K562 (cell line): ENCODE data around the gene QKI. TPM values are rescaled to one million over a fixed set of nuclear protein-coding genes. Genes with fewer than 3 reads are reported as not detected.

ENCODE experiments used
- CBX1 ChIP-seq: sonication (generic); IDR thresholded peaks from 2 replicates; pipeline ENCODE4 v1.6.1; 2016; ENCODE audit warnings: antibody characterized with exemption, low read depth, mild to moderate bottlenecking
- CBX8 ChIP-seq: fragments of 200-600 bp; sonication (generic); IDR thresholded peaks from 2 replicates; pipeline ENCODE4 v1.6.1; 2012; ENCODE audit warnings: borderline replicate concordance, mixed run types, low read depth, mild to moderate bottlenecking, moderate library complexity, mixed read lengths, low read length, control low read depth, inconsistent platforms; ENCODE audit not compliant: poor library complexity, severe bottlenecking; ENCODE audit errors: extremely low read depth
- NEUROD1 ChIP-seq: fragments of 150-350 bp; IDR thresholded peaks from 2 replicates; pipeline ENCODE4 v1.6.1; 2014; ENCODE audit warnings: borderline replicate concordance, low read length, low read depth; ENCODE audit not compliant: partially characterized antibody
- NUFIP1 ChIP-seq: fragments of 450-650 bp; IDR thresholded peaks from 2 replicates; pipeline ENCODE4 v1.6.1; 2018; ENCODE audit not compliant: partially characterized antibody
- PTTG1 ChIP-seq: fragments of 450-650 bp; IDR thresholded peaks from 2 replicates; pipeline ENCODE4 v1.6.1; 2016; ENCODE audit warnings: low read depth, mild to moderate bottlenecking, missing genetic modification characterization, missing compliant biosample characterization
- TAF1 ChIP-seq: IDR thresholded peaks from 2 replicates; pipeline ENCODE4 v1.6.1; 2011; ENCODE audit warnings: mild to moderate bottlenecking, low read length, moderate library complexity; ENCODE audit not compliant: insufficient read depth, control insufficient read depth, severe bottlenecking; ENCODE audit errors: extremely low read depth
- YBX1 ChIP-seq: fragments of 450-650 bp; IDR thresholded peaks from 2 replicates; pipeline ENCODE4 v1.7.1; 2016; ENCODE audit warnings: mild to moderate bottlenecking
- ZFX ChIP-seq: sonication (generic); formaldehyde crosslinking; IDR thresholded peaks from 2 replicates; pipeline ENCODE4 v1.8.0; 2022; ENCODE audit warnings: mild to moderate bottlenecking, missing genetic modification reagents, moderate library complexity
- ZNF699 ChIP-seq: fragments of 250-450 bp; sonication (Bioruptor Pico); IDR thresholded peaks from 2 replicates; pipeline ENCODE4 v1.8.0; 2021; ENCODE audit warnings: mild to moderate bottlenecking, moderate library complexity; ENCODE audit not compliant: insufficient replicate concordance
- polyA plus RNA-seq, 8 experiments: library from polyadenylated mRNA; depleted of rRNA in 4 of 8; stranded (reverse) in 5 of 8; unstranded in 3 of 8; fragments of >200 nt; fragmentation: Nextera tagmentation in 2 of 8; fragmentation: Illumina TruSeq in 1 of 8; extraction: Ambion mirVana in 2 of 8; extraction: Trizol in 1 of 8; gene quantifications; 2 replicates each; pipeline versions ENCODE4 v1.2.1 to v1.2.3, GENCODE V29; 2011 to 2014; ENCODE audit warnings: inconsistent platforms in 1 of 8, missing spikeins in 1 of 8
- total RNA-seq, 7 experiments: library from RNA; depleted of rRNA in 6 of 7; stranded (reverse); fragments of >200 nt in 6 of 7; fragmentation: Illumina TruSeq in 2 of 7; extraction: Trizol in 2 of 7; gene quantifications; 2 replicates each; pipeline versions ENCODE4 v1.2.1 to v1.2.3, GENCODE V29; 2011 to 2021; ENCODE audit warnings: low replicate concordance in 1 of 7
- TF ChIP-seq, protein P1 (sequence below): sonication (generic); formaldehyde crosslinking; IDR thresholded peaks from 2 replicates; pipeline ENCODE4 v1.8.0; 2022; ENCODE audit warnings: mild to moderate bottlenecking, missing genetic modification reagents
- TF ChIP-seq, protein P2 (sequence below): fragments of 200-800 bp; sonication (Bioruptor generic); IDR thresholded peaks from 2 replicates; pipeline ENCODE4 v1.6.1; 2017; ENCODE audit warnings: missing genetic modification characterization, missing compliant biosample characterization
- TF ChIP-seq, protein P3 (sequence below): sonication (generic); formaldehyde crosslinking; IDR thresholded peaks from 2 replicates; pipeline ENCODE4 v1.8.0; 2022; ENCODE audit warnings: mild to moderate bottlenecking, missing genetic modification reagents
- TF ChIP-seq, protein P4 (sequence below): fragments of 250-450 bp; sonication (Bioruptor Pico); IDR thresholded peaks from 2 replicates; pipeline ENCODE4 v1.4.0; 2020; ENCODE audit warnings: mild to moderate bottlenecking, moderate library complexity
- TF ChIP-seq, protein P5 (sequence below): sonication (generic); formaldehyde crosslinking; IDR thresholded peaks from 2 replicates; pipeline ENCODE4 v1.4.0; 2020; ENCODE audit warnings: mild to moderate bottlenecking, missing genetic modification reagents

The QKI gene
- total and polyA plus RNA-seq, 9 of the 15 experiments (the other 6 are each of a cell fraction or from before 2014, with no cell fraction given), result 20.4 to 215 (median 123) TPM

DNA sequence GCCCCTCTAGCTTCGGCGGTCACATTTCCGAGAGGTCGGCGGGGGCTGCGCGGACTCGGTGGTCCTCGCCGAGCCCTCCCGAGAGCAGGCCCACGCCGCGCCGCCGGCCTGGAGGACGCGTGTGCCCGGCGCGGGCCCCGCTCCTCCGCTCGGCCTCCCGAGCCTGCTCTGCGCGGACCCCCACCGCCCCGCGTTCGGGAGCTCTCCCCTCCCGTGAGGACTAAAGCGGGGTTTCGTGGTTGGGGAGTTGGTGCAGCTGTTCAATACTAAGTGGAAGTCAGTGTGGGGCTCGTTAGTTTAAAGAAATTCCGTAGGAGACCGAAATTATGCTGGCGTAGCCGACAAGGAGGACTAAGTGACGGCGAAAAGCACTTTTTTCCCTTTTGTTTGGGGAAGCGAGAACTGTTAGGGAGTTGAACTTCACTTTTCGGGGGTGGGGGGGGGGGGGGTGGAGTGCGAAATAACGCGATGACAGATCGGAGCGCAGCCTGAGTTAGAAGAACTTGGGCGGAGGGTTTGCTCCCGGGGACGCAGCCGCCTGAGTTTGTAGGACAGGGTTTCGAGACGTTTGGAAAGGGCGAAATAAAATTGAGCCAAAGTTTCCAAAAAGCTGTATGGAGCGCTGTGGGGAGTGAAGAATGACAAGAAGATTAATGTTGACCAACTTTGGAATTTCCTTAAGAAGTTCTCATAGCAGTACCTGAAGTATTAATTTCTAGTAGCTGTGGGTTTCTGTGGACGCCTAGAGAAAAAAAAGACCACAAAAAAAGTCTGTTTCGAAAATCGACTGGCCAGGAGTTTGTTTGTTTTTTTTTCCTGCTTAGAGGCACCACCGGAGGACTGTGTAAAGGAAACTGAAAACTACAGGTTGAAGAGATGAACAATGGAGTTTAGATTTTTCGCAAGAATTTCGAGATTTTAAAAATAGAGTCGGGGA, 1.4 kb downstream of the QKI start (continued):
- TF ChIP-seq, protein P1, sequence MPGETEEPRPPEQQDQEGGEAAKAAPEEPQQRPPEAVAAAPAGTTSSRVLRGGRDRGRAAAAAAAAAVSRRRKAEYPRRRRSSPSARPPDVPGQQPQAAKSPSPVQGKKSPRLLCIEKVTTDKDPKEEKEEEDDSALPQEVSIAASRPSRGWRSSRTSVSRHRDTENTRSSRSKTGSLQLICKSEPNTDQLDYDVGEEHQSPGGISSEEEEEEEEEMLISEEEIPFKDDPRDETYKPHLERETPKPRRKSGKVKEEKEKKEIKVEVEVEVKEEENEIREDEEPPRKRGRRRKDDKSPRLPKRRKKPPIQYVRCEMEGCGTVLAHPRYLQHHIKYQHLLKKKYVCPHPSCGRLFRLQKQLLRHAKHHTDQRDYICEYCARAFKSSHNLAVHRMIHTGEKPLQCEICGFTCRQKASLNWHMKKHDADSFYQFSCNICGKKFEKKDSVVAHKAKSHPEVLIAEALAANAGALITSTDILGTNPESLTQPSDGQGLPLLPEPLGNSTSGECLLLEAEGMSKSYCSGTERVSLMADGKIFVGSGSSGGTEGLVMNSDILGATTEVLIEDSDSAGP (CRISPR knock-in tag), result no peak; the same call in 1 of the 2 replicates
- TF ChIP-seq ZNF699 (CRISPR knock-in tag) (no peak), TAF1 (peak; percentile 29), NEUROD1 (peak; percentile 13), ZFX (CRISPR knock-in tag) (peak; percentile 82), CBX1 (peak; percentile 36; the same call in 1 of the 2 replicates), CBX8 (no peak), YBX1 (no peak), PTTG1 (tag) (no peak), NUFIP1 (no peak)
- TF ChIP-seq, protein P2, sequence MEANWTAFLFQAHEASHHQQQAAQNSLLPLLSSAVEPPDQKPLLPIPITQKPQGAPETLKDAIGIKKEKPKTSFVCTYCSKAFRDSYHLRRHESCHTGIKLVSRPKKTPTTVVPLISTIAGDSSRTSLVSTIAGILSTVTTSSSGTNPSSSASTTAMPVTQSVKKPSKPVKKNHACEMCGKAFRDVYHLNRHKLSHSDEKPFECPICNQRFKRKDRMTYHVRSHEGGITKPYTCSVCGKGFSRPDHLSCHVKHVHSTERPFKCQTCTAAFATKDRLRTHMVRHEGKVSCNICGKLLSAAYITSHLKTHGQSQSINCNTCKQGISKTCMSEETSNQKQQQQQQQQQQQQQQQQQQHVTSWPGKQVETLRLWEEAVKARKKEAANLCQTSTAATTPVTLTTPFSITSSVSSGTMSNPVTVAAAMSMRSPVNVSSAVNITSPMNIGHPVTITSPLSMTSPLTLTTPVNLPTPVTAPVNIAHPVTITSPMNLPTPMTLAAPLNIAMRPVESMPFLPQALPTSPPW (CRISPR knock-in tag), result peak; percentile 79
- TF ChIP-seq, protein P3, sequence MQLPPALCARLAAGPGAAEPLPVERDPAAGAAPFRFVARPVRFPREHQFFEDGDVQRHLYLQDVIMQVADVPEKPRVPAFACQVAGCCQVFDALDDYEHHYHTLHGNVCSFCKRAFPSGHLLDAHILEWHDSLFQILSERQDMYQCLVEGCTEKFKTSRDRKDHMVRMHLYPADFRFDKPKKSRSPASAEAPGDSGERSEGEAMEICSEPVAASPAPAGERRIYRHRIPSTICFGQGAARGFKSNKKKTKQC (CRISPR knock-in tag), result no peak
- TF ChIP-seq, protein P4, sequence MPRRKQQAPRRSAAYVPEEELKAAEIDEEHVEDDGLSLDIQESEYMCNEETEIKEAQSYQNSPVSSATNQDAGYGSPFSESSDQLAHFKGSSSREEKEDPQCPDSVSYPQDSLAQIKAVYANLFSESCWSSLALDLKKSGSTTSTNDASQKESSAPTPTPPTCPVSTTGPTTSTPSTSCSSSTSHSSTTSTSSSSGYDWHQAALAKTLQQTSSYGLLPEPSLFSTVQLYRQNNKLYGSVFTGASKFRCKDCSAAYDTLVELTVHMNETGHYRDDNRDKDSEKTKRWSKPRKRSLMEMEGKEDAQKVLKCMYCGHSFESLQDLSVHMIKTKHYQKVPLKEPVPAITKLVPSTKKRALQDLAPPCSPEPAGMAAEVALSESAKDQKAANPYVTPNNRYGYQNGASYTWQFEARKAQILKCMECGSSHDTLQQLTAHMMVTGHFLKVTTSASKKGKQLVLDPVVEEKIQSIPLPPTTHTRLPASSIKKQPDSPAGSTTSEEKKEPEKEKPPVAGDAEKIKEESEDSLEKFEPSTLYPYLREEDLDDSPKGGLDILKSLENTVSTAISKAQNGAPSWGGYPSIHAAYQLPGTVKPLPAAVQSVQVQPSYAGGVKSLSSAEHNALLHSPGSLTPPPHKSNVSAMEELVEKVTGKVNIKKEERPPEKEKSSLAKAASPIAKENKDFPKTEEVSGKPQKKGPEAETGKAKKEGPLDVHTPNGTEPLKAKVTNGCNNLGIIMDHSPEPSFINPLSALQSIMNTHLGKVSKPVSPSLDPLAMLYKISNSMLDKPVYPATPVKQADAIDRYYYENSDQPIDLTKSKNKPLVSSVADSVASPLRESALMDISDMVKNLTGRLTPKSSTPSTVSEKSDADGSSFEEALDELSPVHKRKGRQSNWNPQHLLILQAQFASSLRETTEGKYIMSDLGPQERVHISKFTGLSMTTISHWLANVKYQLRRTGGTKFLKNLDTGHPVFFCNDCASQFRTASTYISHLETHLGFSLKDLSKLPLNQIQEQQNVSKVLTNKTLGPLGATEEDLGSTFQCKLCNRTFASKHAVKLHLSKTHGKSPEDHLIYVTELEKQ, result no peak
- TF ChIP-seq, protein P5, sequence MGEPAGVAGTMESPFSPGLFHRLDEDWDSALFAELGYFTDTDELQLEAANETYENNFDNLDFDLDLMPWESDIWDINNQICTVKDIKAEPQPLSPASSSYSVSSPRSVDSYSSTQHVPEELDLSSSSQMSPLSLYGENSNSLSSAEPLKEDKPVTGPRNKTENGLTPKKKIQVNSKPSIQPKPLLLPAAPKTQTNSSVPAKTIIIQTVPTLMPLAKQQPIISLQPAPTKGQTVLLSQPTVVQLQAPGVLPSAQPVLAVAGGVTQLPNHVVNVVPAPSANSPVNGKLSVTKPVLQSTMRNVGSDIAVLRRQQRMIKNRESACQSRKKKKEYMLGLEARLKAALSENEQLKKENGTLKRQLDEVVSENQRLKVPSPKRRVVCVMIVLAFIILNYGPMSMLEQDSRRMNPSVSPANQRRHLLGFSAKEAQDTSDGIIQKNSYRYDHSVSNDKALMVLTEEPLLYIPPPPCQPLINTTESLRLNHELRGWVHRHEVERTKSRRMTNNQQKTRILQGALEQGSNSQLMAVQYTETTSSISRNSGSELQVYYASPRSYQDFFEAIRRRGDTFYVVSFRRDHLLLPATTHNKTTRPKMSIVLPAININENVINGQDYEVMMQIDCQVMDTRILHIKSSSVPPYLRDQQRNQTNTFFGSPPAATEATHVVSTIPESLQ (CRISPR knock-in tag), result no peak
